ENCODE measurements around the gene HOXC5.

HOXC5 gene

GRCh38 chr12:54032627-54033100, at the start of gene HOXC5:
Gene HOXC5, plus strand, starts transcription at chr12:54033050. Its CDS starts 73 bp downstream, at chr12:54033123.
- DNase-seq (ENCODE audit: low read depth in 2 of 2): peak in 1 of 2 donors; percentile 49

DNA sequence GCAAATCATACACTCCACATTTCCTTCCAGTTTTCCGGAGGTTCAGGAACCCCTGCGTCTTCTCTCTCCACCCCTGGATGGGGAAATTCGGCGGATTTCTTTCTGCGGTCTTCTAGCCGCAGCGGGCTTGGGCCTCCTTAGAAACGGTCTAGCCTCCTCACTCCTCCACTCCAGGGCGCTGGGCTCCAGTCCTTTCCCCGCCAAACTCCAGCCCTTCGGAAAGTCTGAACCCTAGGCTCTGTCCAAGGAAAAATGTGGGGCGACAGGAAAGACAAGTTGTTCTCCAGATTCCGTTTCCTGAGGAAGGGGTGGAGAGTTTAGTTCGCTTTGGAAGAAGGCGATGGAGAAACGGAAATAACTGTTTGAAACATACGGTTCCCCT, 49.3 kb upstream of the HOXC5 start:
- DNase-seq (ENCODE audit: low read depth in 2 of 2): no peak

- no peak for DNase-seq (ENCODE audit: low read depth in 2 of 2)
Observed at GRCh38 chr12:53983950-53984572, 48.8 kb upstream of the HOXC5 start.

- DNase-seq (ENCODE audit: low read depth in 2 of 2): peak; percentile 84 to 86
Observed at GRCh38 chr12:53984901-53985691, 47.8 kb upstream of the HOXC5 start, which contains the start of gene HOXC10. Gene HOXC10, plus strand, starts transcription at chr12:53985146. Its CDS starts 114 bp downstream, at chr12:53985260.

GRCh38 chr12:53985692-53985993, 47.2 kb upstream of the HOXC5 start:
- DNase-seq (ENCODE audit: low read depth in 2 of 2): no peak

- DNase-seq (ENCODE audit: low read depth in 2 of 2): no peak
Observed at GRCh38 chr12:53985994-53986685, 46.7 kb upstream of the HOXC5 start.

DNA sequence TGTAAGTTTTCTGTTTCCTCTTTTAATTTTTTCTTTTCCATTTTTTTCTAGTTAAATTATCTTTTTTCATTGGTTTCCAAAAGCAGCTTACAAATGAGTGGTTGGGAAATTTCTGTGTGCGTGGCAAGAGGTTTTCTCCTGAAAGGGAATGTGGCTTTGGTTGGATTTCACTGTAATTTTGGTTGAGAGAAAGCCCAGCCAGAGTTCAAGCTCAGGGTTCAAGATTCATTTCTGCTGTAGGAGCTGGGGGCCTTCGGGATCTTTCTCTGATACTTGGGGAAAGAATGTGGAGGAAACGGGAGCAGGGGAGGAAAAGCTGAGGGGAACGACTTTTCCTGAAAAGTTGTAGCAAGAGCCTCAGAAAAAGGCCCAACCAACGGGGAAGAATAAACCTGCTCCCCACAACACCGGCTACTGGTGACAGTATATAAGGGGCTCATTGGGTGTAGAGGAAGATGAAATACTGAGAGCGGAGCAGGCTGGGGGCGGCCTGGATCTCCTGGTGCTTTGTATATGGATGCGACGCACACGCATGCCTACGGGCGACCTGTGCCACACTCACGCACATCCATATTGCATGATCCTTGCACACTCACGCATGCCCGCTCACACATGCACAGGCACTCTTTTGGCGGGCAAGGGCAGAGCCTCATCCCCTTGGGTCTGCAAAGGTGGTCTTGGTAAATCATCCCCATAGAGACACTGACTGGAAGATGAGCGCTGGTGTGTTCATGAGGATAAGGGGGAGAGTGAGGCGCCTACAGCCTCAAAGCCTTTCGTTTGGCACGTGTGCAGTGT, 46.0 kb upstream of the HOXC5 start:
- DNase-seq (ENCODE audit: low read depth in 2 of 2): no peak

- no peak for DNase-seq (ENCODE audit: low read depth in 2 of 2)
Observed at GRCh38 chr12:53987787-53988230, 45.0 kb upstream of the HOXC5 start.

DNA sequence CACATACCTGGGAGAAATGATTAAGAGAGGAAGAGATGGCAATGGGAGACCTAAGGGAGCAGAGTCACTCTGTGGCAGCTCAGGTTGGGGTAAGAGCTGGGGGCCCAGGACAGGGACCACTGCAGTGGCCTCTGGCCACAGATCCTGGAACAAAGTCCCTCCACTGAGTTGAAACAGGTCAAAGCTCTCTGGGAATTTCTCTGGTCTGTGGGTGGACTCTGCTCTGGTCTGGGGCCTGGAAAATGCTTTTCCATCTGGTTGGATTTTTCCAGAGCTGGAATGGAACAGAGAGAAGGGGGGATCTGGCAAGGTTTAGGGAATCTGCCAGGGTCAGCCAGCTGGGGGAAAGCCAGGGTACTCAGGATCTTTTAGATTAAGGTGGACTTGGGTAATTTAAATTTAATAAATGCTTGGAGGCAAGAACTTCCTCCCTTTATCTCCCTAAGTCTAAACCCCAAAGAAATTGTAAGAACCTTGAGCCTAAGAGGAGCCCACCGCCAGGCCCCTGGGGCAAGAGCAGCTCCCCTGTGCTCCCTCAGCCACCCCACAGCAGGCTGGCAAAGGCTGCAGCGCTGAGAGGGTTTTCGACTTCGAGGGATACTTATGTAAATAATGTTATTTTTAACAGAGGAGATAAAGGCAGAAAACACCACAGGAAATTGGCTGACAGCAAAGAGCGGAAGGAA, 44.2 kb upstream of the HOXC5 start:
- no peak for DNase-seq (ENCODE audit: low read depth in 2 of 2)

DNA sequence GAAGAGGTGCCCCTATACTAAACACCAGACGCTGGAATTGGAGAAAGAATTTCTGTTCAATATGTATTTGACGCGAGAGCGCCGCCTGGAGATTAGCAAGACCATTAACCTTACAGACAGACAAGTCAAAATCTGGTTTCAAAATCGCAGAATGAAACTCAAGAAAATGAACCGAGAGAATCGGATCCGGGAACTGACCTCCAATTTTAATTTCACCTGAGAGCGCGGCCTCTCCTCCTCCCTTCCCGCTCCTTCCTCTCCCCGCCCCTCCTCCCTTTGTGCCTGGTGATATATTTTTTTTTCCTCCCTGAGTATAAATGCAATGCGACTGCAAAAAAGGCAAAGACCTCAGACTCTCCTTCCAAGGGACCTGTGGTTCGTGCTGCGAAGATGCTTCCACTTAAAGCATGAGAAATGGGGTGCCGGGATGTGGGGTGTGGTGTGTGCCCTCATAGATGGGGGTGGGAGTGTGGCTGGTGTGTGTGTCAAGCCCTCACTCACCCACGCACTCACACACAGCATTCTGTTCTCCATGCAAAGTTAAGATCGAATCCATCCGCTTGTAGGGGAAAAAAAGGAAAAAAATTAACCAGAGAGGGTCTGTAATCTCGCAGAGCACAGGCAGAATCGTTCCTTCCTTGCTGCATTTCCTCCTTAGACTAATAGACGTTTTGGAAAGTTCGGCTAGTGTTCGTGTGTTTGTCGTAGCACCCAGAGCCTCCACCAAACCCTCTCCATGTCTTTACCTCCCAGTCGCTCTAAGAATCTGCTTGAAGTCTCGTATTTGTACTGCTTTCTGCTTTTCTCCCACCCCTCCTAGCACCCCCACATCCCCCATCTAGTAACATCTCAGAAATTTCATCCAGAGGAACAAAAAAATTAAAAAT, 43.4 kb upstream of the HOXC5 start:
- DNase-seq (ENCODE audit: low read depth in 2 of 2): no peak

DNA sequence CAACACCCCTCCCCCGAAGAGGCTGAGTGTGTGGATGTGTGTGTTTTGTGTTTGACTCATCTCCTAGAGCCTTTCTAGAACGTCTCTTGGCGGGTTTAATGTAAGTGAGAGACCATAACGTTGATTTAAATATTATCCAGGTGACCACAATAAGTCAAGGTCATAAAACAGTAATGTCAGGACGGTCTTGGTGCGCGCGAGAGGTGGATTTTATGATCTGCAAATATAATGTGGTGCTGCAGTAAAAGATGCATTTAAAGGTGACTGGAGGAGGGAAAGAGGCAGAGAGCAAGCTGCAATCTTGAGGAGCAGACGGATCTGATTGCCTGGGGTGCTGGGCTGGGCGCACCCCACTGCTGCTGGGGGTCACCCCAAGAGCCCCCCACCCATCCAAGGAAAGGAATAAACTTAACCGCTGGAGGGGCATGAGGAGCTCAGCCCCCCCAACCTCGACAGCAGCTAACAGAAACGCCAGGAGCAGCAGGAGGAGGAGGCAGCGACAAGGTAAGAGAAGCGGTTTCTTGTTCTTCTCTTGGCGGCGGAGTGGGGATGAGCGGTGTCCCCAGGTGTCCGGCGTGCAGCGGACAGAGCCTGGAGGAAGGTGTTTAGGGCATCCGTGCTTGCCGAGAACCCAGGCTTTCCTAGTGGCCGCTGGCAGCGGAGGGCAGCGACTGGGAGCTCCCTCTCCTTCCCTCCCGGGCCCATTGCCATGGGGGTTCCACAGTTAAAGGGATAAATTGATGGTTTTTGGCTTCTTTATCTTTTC, 42.4 kb upstream of the HOXC5 start:
- DNase-seq (ENCODE audit: low read depth in 2 of 2): no peak

- DNase-seq (ENCODE audit: low read depth in 2 of 2): no peak
Observed at GRCh38 chr12:53991077-53991460, 41.8 kb upstream of the HOXC5 start.

- no peak for DNase-seq (ENCODE audit: low read depth in 2 of 2)
Observed at GRCh38 chr12:53992377-53992889, 40.4 kb upstream of the HOXC5 start.

GRCh38 chr12:53993162-53994008, 39.5 kb upstream of the HOXC5 start:
- DNase-seq (ENCODE audit: low read depth in 2 of 2): no peak

GRCh38 chr12:53994009-53994263, 38.9 kb upstream of the HOXC5 start:
- no peak for DNase-seq (ENCODE audit: low read depth in 2 of 2)

DNA sequence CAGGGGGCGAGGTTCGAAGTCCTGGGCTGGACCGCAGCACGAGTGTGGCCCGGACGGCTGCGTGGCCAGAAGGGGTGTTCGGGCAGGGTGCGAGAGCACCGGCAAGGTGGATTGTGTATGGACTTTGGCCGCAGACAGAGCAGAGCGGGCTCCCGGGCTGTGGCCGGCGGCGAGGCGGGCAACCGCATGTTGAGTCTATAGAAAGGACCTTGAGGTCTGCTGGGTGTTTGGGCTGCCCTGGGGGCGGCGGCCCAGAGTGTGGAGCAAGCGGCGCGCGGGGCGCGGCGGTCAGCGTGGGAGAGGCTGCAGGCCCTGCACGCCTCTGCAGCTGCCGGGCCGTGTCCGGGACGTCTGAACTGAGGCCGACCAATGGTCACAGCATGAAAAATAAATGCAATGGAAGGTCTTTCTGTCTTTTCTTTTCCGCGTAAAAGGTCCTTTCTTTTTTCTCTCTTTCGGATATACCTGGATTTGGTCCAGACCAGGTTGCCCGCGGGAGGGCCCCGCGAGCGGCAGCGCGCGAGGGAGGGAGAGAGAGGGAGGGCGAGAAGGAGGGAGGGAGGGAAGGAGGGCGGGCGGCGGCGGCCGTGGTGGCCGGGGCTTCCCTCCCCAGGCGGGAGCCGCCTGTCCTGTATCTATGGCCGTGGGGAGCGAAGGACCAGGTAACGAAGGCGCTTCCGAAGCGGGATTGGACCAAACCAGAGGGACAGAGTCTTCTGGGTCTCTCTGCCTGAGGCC, 38.4 kb upstream of the HOXC5 start:
- DNase-seq (ENCODE audit: low read depth in 2 of 2): no peak

GRCh38 chr12:53995002-53995377, 37.9 kb upstream of the HOXC5 start:
- no peak for DNase-seq (ENCODE audit: low read depth in 2 of 2)
